GM12872 (cell line): Measurements from ENCODE around the gene SNAP25.

Source experiments
- CTCF ChIP-seq: IDR thresholded peaks from 3 replicates; pipeline ENCODE4 v1.5.1; 2011; ENCODE audit warnings: low read depth, mild to moderate bottlenecking, low read length, moderate library complexity; ENCODE audit not compliant: insufficient read depth

SNAP25 gene

GRCh38 chr20:10312111-10312510, 93.5 kb downstream of the SNAP25 start:
- TF ChIP-seq CTCF = no peak

GRCh38 chr20:10313215-10313614, 94.6 kb downstream of the SNAP25 start:
- TF ChIP-seq CTCF = no peak

GRCh38 chr20:10313701-10314100, 95.1 kb downstream of the SNAP25 start:
- TF ChIP-seq CTCF = no peak

- no peak for TF ChIP-seq CTCF
Measured at GRCh38 chr20:10314198-10314597, 95.6 kb downstream of the SNAP25 start.

- TF ChIP-seq CTCF = no peak
Measured at GRCh38 chr20:10315138-10315537, 96.5 kb downstream of the SNAP25 start.

- TF ChIP-seq CTCF = peak; percentile 40; the same call in 1 of the 3 replicates
Measured at GRCh38 chr20:10316582-10316981, 98.0 kb downstream of the SNAP25 start.

GRCh38 chr20:10318291-10319024, 99.8 kb downstream of the SNAP25 start:
- TF ChIP-seq CTCF = no peak

- TF ChIP-seq CTCF = no peak
Measured at GRCh38 chr20:10319855-10320254, 101.2 kb downstream of the SNAP25 start.
